ENCODE results near the gene HLA-DMA. TPM values are rescaled to one million over a fixed set of nuclear protein-coding genes. Genes with fewer than 3 reads are reported as not detected.
A peak's percentile ranks its signal among the peaks of the same experiment; 100 is the strongest.

Gene HLA-DMA
- total RNA-seq, 1 experiment from 2014 or later = 3.0 TPM

- no TSS peak for BruUV-seq (replicated peaks)
- Histone ChIP-seq H3K9me2 (replicated peaks; ENCODE audit: low read length) (no peaks in the 10 kb centered on the region), H3K9me3 (ENCODE audit: low read length) (no peaks in the 10 kb centered on the region), H2AFZ (ENCODE audit: low read length) (peak overlapping the region; percentile 96), H3K79me2 (ENCODE audit: low read length) (peaks cover 42% of the 10 kb centered on the region), H3F3A (ENCODE audit: low read length, unreplicated experiment) (no peaks in the 10 kb centered on the region), H4K20me1 (ENCODE audit: low read length) (peaks cover 3% of the 10 kb centered on the region), H3K4me2 (ENCODE audit: low read length) (peak overlapping the region; percentile 91), H3K4me1 (ENCODE audit: insufficient read depth, low read length) (peaks cover 38% of the 10 kb centered on the region), H3K4me3 (ENCODE audit: low read length) (peak overlapping the region; percentile 83), H3K36me3 (ENCODE audit: low read depth, low read length) (peaks cover 3% of the 10 kb centered on the region), H3K27ac (ENCODE audit: low read length) (peak overlapping the region; percentile 99), H3K27me3 (ENCODE audit: low read length) (no peaks in the 10 kb centered on the region), H3K9ac (ENCODE audit: low read length) (peak overlapping the region; percentile 98)
- no peak for TF ChIP-seq EZH2 (IDR thresholded peaks at IDR 0.05; ENCODE audit: low read length, unreplicated experiment)
- TF ChIP-seq, protein P1, sequence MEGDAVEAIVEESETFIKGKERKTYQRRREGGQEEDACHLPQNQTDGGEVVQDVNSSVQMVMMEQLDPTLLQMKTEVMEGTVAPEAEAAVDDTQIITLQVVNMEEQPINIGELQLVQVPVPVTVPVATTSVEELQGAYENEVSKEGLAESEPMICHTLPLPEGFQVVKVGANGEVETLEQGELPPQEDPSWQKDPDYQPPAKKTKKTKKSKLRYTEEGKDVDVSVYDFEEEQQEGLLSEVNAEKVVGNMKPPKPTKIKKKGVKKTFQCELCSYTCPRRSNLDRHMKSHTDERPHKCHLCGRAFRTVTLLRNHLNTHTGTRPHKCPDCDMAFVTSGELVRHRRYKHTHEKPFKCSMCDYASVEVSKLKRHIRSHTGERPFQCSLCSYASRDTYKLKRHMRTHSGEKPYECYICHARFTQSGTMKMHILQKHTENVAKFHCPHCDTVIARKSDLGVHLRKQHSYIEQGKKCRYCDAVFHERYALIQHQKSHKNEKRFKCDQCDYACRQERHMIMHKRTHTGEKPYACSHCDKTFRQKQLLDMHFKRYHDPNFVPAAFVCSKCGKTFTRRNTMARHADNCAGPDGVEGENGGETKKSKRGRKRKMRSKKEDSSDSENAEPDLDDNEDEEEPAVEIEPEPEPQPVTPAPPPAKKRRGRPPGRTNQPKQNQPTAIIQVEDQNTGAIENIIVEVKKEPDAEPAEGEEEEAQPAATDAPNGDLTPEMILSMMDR (conservative IDR thresholded peaks at IDR 0.05; ENCODE audit: low read depth, low read length) = peak; percentile 77
- intact Hi-C loops (cut with micrococcal nuclease) = loop anchor here (1.0 kb wide), 2 partner anchors 14 to 17 kb away; partner anchors contain the start of gene HLA-DMA
- no peak for ATAC-seq
- CTCF ChIA-PET = interaction anchor here (1.0 to 1.2 kb wide), 2 partner anchors 13 to 17 kb away, joined by 4 to 5 read pairs; no protein-coding TSS in a partner anchor
- POLR2A ChIA-PET (ENCODE audit: unreplicated experiment) = interaction anchor here (0.7 kb wide), 1 partner anchor 670 kb away, joined by 4 read pairs; no protein-coding TSS in a partner anchor
- DNase-seq = peak; percentile 64
Measured at GRCh38 chr6:32967151-32968091, 14.5 kb upstream of the HLA-DMA start.

DNA sequence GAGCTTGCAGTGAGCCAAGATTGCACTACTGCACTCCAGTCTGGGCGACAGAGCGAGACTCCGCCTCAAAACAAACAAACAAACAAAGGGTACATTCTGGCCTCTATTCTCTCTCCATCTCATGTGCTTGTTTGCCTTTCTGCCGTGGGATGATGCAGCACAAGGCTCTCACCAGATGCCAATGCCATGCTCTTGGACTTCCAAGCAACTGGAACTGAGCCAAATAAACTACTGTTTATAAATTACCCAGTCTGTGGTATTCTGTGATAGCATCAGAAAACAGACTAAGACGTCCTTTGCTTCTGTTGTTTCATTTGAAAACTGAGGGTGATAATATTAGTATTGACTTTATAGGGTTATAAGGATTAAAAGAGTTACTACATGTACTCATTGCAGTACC, 11.9 kb upstream of the HLA-DMA start:
- Histone ChIP-seq H3K9me3 (ENCODE audit: low read length) (no peaks in the 10 kb centered on the region), H3K79me2 (ENCODE audit: low read length) (peaks cover 26% of the 10 kb centered on the region), H3K4me1 (ENCODE audit: insufficient read depth, low read length) (peaks cover 26% of the 10 kb centered on the region), H4K20me1 (ENCODE audit: low read length) (no peaks in the 10 kb centered on the region), H3K4me2 (ENCODE audit: low read length) (no peak overlapping the region), H3K27me3 (ENCODE audit: low read length) (no peaks in the 10 kb centered on the region), H3K4me3 (ENCODE audit: low read length) (no peak overlapping the region), H3K9me2 (replicated peaks; ENCODE audit: low read length) (no peaks in the 10 kb centered on the region), H3F3A (ENCODE audit: low read length, unreplicated experiment) (no peaks in the 10 kb centered on the region), H3K36me3 (ENCODE audit: low read depth, low read length) (no peaks in the 10 kb centered on the region), H2AFZ (ENCODE audit: low read length) (no peak overlapping the region), H3K27ac (ENCODE audit: low read length) (no peak overlapping the region), H3K9ac (ENCODE audit: low read length) (no peak overlapping the region)
- no TSS peak for BruUV-seq (replicated peaks)
- TF ChIP-seq EZH2 (IDR thresholded peaks at IDR 0.05; ENCODE audit: low read length, unreplicated experiment) (no peak), EZH2phosphoT487 (IDR thresholded peaks at IDR 0.05; ENCODE audit: borderline replicate concordance, low read length) (no peak)
- TF ChIP-seq, protein P1 (conservative IDR thresholded peaks at IDR 0.05; ENCODE audit: low read depth, low read length) = no peak
- no peak for DNase-seq
- no peak for ATAC-seq
- intact Hi-C loops (cut with micrococcal nuclease) = no loop called here
- ChIA-PET CTCF (no interaction called here), POLR2A (ENCODE audit: unreplicated experiment) (no interaction called here)

DNA sequence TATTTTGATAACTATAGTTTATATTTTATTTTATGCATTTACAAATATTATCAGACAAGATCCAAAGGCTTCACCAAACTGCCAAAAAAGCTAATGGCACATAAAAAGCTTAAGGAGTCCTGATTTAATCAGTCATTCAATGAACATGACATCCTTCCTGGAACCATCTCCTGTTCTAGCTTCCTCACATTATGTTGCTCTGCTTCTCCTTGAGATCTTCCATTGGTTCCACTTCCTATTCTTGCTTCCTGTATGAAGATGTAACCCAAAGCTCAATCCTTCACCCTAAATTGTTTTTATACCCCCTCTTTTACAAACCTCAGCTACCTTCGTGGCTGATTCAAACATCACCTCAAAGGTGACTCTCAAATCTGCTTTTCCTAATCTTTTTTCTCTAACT, 11.0 kb upstream of the HLA-DMA start:
- Histone ChIP-seq H3K9ac (ENCODE audit: low read length) (no peak overlapping the region), H3K9me3 (ENCODE audit: low read length) (no peaks in the 10 kb centered on the region), H4K20me1 (ENCODE audit: low read length) (no peaks in the 10 kb centered on the region), H3K4me1 (ENCODE audit: insufficient read depth, low read length) (peaks cover 18% of the 10 kb centered on the region), H2AFZ (ENCODE audit: low read length) (no peak overlapping the region), H3K4me3 (ENCODE audit: low read length) (no peak overlapping the region), H3F3A (ENCODE audit: low read length, unreplicated experiment) (no peaks in the 10 kb centered on the region), H3K4me2 (ENCODE audit: low read length) (no peak overlapping the region), H3K27me3 (ENCODE audit: low read length) (no peaks in the 10 kb centered on the region), H3K27ac (ENCODE audit: low read length) (no peak overlapping the region), H3K79me2 (ENCODE audit: low read length) (peaks cover 19% of the 10 kb centered on the region), H3K36me3 (ENCODE audit: low read depth, low read length) (no peaks in the 10 kb centered on the region), H3K9me2 (replicated peaks; ENCODE audit: low read length) (no peaks in the 10 kb centered on the region)
- intact Hi-C loops (cut with micrococcal nuclease) = no loop called here
- DNase-seq = no peak
- POLR2A ChIA-PET (ENCODE audit: unreplicated experiment) = no interaction called here
- CTCF ChIA-PET = interaction anchor here (1.5 kb wide), 1 partner anchor 21 kb away, joined by 7 read pairs; no protein-coding TSS in a partner anchor
- TF ChIP-seq, protein P1 (conservative IDR thresholded peaks at IDR 0.05; ENCODE audit: low read depth, low read length) = no peak
- TF ChIP-seq EZH2 (IDR thresholded peaks at IDR 0.05; ENCODE audit: low read length, unreplicated experiment) (no peak), EZH2phosphoT487 (IDR thresholded peaks at IDR 0.05; ENCODE audit: borderline replicate concordance, low read length) (no peak)
- no TSS peak for BruUV-seq (replicated peaks)
- ATAC-seq = no peak

Measured in PC-3 (cell line).